ENCODE results near the gene MMP19. TPM values are rescaled to one million over a fixed set of nuclear protein-coding genes. Genes with fewer than 3 reads are reported as not detected.

Gene MMP19
- total RNA-seq, 2 donors from 2014 or later, result 72.9 to 85.0 TPM

DNA sequence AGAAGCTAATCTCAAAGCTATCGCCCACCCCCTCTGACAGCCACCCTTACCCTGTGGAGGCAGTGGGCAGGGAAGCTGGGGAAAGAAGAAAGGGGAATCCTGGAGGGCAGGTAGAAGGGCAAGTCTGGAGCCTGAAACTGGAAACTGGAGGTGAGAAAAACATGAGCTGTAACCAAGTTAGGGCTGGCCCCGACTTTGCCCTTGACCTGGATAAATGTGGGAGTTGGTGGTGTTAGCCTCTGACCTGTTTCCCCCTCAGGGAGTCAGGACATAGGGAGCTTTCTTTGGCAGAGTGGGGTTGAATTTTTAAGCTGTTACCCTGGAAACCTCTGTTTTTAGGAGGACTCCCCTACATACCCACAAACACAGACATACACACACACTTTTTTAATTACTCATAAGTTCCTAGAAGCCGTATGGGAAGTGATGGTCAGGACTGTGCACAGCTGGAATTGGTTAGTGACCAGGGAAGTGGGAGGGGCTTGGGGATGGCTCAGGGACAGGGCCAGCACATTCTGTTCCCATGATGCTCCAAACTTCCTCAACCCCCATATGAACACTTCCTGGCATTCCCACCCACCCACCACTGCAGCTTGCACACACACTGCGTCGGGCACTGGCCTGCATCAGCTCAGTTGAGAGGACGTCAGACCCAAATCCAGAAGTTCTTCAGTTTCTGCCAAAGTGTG is 5.0 kb upstream of the MMP19 start:
- Histone ChIP-seq H3K4me3 (peak overlapping the region; percentile 63), H3K27ac (peak overlapping the region; percentile 100), H3K4me1 (ENCODE audit: control insufficient read depth in 1 of 2, low read depth in 2 of 2) (peaks cover 20 to 63% of the 10 kb centered on the region in 2 donors), H3K27me3 (replicated peaks; ENCODE audit: insufficient read depth) (no peaks in the 10 kb centered on the region), H3K9me3 (no peaks in the 10 kb centered on the region), H3K36me3 (no peaks in the 10 kb centered on the region)
- ATAC-seq (ENCODE audit: insufficient number of reproducible peaks, low FRiP score, low read depth) (peak; percentile 85), DNase-seq (ENCODE audit: low spot score) (peak; percentile 95)
- TF ChIP-seq CTCF (IDR thresholded peaks at IDR 0.05), result no peak

- H3K36me3 ChIP-seq, result no peaks in the 10 kb centered on the region
- H3K27me3 ChIP-seq (replicated peaks; ENCODE audit: insufficient read depth), result no peaks in the 10 kb centered on the region
- TF ChIP-seq CTCF (IDR thresholded peaks at IDR 0.05), result no peak
- DNase-seq (ENCODE audit: low spot score), result no peak
- H3K9me3 ChIP-seq, result no peaks in the 10 kb centered on the region
- peak overlapping the region; percentile 100 for H3K27ac ChIP-seq
- peak overlapping the region; percentile 57 for H3K4me3 ChIP-seq
- peak; percentile 42 for ATAC-seq (ENCODE audit: insufficient number of reproducible peaks, low FRiP score, low read depth)
- H3K4me1 ChIP-seq (ENCODE audit: control insufficient read depth in 1 of 2, low read depth in 2 of 2), result peaks cover 20 to 64% of the 10 kb centered on the region in 2 donors
These were observed 4.3 kb upstream of the MMP19 start for GRCh38 chr12:55847033-55847432.

GRCh38 chr12:55845785-55846496 is 3.2 kb upstream of the MMP19 start:
- ATAC-seq (ENCODE audit: insufficient number of reproducible peaks, low FRiP score, low read depth), result no peak
- Histone ChIP-seq H3K36me3 (no peaks in the 10 kb centered on the region), H3K9me3 (no peaks in the 10 kb centered on the region), H3K4me3 (no peak overlapping the region), H3K27me3 (replicated peaks; ENCODE audit: insufficient read depth) (no peaks in the 10 kb centered on the region), H3K27ac (peak overlapping the region; percentile 100), H3K4me1 (ENCODE audit: control insufficient read depth in 1 of 2, low read depth in 2 of 2) (peaks cover 20 to 75% of the 10 kb centered on the region in 2 donors)
- no peak for TF ChIP-seq CTCF (IDR thresholded peaks at IDR 0.05)
- no peak for DNase-seq (ENCODE audit: low spot score)

DNA sequence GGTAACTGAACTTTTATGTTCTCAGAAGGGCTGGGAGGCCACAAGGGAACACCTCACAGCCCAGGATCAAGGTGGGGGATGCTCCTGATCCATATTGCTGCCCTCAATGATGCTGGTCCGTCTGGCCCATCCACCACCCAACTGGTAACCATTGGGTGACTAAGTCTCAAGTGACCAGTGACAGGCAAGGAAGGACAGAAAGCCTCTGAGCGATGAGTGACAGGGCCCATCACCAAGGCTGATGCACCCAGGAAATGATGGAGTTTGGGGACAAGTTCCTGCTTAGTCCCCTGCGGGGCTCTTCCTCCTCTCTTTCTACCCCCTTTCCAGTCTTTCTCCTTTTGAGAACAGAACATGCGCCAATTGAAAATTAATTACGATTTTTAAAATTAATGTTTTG is 2.6 kb upstream of the MMP19 start:
- peaks cover 20 to 69% of the 10 kb centered on the region in 2 donors for H3K4me1 ChIP-seq (ENCODE audit: control insufficient read depth in 1 of 2, low read depth in 2 of 2)
- no peak for TF ChIP-seq CTCF (IDR thresholded peaks at IDR 0.05)
- ATAC-seq (ENCODE audit: insufficient number of reproducible peaks, low FRiP score, low read depth), result no peak
- no peaks in the 10 kb centered on the region for H3K36me3 ChIP-seq
- peak overlapping the region; percentile 100 for H3K27ac ChIP-seq
- H3K27me3 ChIP-seq (replicated peaks; ENCODE audit: insufficient read depth), result no peaks in the 10 kb centered on the region
- DNase-seq (ENCODE audit: low spot score), result no peak
- no peaks in the 10 kb centered on the region for H3K9me3 ChIP-seq
- H3K4me3 ChIP-seq, result no peak overlapping the region

- Histone ChIP-seq H3K4me3 (no peak overlapping the region), H3K27ac (peak overlapping the region; percentile 100), H3K4me1 (ENCODE audit: control insufficient read depth in 1 of 2, low read depth in 2 of 2) (peaks cover 20 to 65% of the 10 kb centered on the region in 2 donors), H3K36me3 (no peaks in the 10 kb centered on the region), H3K9me3 (no peaks in the 10 kb centered on the region), H3K27me3 (replicated peaks; ENCODE audit: insufficient read depth) (no peaks in the 10 kb centered on the region)
- TF ChIP-seq CTCF (IDR thresholded peaks at IDR 0.05), result no peak
- ATAC-seq (ENCODE audit: insufficient number of reproducible peaks, low FRiP score, low read depth) (no peak), DNase-seq (ENCODE audit: low spot score) (no peak)
These were observed 2.2 kb upstream of the MMP19 start for GRCh38 chr12:55844961-55845360.

Data from thoracic aorta (tissue), 2 donors.